HG03103 (cell line): ENCODE measurements around the gene SDHB.
A peak's percentile ranks its signal among the peaks of the same experiment; 100 is the strongest.

Source experiments
- ATAC-seq: cut with Tn5 transposase; IDR thresholded peaks from one replicate; pipeline ENCODE4 v1.9.1; 2021; ENCODE audit warnings: low read depth; ENCODE audit not compliant: unreplicated experiment

Gene SDHB

DNA sequence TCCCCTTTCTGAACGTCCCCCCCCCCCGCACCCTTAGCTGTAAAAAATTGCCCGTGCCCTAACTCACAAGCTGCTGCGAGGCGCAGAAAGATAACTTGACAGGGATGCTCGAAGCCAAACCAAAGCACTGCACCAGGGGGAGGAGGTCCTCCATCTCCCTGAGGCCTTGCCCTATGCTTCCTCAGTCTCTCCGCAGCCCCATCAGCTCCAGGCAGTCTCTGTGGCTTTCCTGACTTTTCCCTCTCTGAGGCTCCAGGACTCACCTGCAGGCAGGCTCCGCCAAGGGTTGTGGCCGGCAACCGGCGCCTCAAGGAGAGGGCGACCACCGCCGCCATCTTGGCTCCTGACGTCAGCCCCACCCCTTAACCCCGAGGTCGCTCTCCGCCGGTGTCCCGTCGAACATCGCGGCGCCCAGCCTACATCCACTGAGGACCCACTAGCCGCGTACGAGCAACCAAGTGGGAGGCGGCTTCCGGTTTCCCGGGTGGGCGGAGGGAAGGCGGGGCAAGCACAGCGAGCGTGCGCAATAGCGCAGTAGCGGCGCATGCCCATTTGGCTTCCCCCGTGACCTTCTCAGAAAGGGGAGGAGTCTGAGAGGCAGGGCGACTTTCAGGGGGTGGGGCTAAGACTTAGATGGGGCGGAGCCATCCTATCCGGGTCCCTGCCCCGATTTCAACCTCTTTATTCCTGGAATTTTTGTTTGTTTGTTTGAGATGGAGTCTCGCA lies at the start of gene SDHB:
TSS of gene SDHB (minus strand) at position 348 of the 726 bp plus-strand sequence. CDS start at position 335, 13 bp downstream.
- peak; percentile 91 for ATAC-seq

DNA sequence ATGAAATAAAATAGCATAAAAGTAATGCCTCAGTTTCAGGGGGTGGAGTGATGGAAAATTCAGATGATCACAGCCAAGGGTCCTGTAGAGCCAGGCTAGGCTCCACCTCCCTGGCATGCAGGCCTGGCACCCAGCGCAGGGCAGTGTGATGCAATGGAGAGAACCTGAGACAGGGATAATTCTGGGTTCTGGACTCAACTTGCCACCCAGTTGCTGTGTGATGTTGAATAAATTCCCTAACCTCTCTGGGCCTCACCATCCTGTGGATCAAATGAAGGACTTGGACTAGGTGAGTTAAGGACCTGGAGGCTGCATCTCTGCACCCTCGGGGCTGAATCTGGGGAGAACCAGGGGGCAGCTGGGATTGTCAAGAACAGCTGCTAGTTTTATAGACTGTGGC lies 48.4 kb upstream of the SDHB start:
- no peak for ATAC-seq

DNA sequence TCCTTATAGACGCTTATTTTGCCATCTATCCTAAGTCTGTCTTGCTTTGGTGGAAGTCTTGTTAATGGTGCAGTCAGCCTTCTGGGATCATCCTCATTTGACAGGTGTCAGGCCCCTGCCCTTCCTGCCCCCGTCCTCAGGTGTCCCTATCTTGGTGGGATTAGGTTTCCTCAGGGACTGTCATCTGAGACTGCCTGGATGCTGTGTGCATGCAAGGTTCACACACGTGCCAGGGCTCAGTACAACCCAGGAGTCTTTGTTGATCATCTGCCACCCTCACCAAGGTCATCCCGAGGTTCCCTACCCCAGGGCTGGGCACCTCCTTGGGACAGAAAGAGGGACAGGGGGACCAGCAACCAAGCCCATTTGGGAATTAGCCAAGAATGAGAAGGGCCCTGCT lies 47.4 kb upstream of the SDHB start:
- ATAC-seq, result no peak

DNA sequence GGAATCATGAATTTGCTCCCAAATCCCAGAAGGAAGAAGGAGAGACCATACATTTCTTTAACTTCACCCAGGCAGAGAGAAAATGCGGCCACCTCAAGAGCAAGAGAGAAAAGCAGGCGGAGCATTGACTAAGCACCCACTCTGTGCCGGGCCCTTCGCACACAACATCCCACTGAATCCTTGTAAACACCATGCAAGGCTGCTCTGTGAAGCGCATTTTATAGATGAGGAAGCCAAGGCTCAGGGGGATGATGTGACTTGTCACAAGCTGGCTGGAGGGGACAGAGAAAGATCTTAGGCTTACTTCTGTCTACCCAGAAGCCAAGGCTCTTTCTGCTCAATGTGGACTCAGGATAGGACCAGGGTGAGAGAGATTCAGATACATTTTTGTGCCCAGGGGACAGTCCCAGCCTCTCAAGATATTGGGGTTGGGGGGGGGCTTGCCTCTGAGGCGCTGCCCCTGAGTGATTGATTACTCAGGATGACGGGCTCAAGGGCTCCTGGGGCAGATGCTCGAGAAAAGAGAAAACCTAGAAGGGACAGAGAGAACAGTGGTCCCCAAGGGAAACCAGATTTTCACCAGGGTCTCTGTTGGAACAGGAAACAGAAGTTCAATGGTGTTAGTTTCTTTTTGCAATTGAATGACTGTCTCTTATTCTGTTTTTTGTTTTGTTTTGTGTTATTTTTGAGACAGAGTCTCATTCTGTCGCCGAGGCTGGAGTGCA lies 45.9 kb upstream of the SDHB start:
- no peak for ATAC-seq

DNA sequence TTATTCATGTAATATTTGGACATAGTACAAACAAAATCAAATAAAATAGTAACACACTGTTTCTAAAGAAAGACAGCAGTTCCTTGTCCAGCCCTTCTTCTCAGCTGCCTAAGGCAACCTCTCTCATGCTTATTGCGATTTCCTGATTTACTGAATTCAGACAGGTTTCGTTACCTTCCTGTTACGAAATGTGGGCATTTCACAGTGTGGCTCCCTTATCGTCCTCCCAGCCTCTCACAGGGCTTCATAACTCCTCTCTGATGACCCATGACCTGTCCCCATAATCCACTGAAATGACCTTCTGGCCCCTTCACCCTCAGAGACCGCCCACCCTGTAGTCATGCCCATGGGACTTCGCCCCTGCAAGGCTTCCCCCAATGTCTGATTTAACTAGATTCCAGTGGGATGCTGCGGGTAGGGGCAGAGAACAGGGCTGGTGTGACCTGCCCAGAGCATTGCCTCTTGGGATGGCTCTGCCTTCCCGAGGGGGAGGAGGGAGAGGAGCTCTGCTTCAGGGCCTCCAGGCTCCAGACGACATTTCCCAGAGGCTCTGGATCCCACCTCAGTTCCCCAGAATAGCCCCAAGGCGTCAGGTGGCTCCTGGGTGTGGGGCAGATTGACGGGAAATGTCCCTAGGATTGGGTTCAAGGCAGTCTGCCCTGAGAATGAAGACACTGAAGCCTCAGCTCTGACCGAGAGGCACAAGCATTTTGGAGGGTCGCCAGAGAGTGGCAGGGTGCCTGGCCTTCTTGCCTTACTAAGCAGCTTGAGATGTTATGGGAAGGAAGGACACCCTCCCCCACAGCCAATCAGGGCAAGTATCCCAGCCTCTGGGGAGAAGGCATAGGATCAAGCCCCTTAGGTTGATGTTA lies 44.9 kb upstream of the SDHB start:
- ATAC-seq, result no peak

DNA sequence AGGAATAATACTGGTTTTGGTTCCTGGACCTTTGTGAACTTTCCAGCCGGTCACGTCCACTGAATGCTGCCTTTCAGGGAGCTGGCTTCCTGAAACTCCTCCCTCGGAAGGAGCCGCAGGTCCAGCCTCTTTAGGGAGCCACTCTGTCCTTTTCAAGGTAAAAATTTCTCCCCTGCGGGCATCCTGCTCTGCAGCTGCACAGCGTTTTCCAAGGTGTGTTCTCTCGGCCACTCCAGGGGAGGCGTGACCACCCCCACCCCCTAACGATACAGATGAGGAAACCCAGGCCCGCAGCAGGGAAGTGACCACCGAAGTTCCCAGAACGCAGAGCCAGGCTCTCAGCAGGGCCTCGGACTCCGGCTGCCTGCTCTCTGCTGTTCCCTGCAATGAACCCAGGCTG lies 44.0 kb upstream of the SDHB start:
- ATAC-seq, result no peak

DNA sequence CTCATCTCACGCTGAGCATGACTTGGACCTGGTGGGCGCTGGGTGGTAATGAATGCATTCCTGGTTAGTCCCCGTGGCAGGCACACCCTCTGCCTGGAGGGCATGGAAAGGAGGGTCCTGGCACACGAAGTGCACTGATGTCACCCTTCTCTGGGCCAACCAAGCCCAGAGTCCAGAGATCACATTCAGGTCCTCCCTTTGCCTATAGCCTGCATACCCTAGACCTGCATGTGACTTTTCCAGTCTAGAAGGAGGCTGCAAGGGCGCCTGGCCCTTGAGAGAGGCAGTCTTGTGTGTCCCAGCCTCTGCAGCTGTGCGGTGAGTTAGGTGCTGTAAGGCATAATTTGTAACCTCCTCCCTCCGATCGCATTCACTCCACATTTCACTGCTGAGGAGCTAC lies 43.3 kb upstream of the SDHB start:
- ATAC-seq, result no peak

DNA sequence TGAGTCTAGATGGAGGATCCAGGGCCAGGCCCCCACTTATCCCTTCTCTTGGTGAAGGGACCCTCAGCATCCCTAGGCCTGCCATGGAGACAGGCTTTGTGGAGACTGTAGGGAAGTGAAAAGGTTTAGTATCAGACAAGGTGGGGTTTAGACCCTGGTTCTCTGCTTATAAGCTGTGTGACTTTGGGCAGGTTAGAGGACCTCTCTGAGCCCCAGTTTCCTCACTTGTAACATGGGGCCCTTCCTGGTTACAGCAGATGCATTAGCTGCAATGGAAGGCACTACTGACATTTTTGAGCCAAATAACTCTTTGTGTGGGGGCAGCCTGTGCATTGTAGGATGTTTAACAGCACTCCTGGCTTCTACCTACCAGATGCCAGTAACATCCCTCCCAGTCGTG lies 42.8 kb upstream of the SDHB start:
- no peak for ATAC-seq

DNA sequence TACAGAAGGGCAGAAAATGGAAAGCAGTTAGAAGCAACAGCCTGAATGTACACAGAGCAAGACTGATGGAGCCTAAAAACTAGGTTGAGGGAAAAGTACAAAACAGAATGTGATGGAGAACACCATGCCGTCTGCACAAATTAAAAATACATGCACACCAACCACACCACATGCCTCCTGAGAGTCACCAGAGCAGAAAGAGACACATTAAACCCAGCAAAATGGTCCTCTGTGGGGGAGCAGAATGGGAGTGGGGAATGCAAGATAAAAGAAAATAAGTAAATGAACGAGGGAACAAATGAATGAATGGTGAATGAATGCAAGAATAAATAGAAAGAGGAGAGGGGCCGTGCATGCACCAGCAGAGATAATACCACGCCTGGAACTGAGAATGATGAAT lies 41.3 kb upstream of the SDHB start:
- no peak for ATAC-seq

DNA sequence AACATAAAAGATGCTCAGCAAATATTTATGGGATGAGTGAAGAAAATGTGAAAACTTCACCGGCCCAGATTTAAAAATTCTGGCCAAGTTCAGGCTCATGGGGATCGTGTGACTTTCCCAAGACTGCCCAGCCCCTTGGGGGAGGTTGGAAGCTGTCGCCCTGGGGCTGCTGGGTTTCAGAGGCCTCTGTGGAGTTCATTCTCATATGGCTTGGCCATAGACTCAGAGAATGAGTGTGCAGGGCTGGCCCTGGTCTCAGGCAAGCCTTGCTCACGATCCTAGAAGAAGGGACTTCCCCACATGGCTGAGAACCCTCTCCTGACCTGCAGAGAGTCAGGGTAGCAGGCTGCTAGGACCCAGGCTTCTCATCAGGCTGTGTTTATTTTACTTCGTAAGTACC lies 40.8 kb upstream of the SDHB start:
- no peak for ATAC-seq

DNA sequence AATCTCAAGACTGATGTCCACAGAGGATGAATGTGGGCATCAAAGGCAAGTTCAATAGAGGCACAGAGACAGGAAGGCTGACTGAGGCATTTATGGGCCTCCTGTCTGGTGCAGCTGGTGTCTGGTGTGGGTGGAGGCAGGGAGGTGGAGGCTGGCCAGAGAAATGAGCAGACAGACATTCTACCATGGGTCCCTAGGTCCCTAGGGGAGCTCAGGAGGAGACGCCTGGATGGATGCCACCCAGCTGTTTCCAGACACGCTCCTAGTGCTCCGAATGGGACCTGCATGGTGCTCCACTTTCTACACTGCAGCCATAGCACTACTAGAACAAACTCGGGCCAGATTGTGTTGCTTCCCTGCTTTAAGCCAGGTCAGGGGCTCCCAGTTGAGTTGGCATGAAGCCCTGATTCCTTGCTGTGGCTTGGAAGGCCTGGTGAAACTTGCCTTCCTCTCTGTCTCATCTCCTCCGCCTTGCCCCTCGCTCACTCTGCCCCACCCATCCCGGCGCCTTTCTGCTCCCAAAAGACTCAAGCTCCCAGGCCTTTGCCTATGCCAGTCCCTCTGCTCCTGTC lies 40.1 kb upstream of the SDHB start:
- no peak for ATAC-seq

DNA sequence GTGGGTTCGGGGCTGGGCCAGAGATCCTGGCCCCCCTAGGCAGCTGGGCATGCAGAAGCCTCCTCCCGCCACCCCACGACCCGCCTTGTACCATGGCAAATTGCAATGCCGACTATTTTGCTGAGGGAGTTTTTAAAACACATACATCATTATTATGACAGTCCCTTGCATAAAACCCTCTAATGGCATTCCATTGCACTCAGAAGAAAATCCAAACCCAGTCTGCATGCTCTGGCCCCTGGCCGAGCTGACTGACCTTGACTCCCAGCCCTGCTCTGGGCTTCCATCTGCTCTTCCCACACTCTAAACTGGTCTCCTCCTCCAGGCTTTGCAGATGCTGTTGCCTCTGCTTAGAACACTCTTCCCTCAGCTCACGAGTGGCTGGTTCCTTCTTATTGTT lies 37.4 kb upstream of the SDHB start:
- no peak for ATAC-seq

DNA sequence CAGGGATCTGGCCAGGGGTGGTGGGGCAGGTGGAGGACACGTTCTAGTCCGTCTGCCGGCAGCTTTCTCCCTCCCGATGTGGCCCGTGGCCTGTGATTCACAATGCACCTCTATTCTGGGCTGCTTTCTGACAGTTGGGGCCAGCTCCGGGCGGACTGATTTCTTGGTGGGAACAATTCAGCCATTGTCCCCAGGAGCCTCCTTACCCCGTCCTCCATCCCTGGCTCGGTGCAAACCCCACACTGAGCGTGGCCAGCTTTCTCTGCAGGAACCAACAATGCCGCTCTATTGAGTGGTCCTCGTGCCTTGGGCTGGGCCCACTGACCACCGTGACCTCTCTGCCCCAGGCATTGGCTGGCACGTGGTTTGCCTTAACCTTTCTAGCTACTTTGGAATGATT lies 35.7 kb upstream of the SDHB start:
- ATAC-seq, result no peak

DNA sequence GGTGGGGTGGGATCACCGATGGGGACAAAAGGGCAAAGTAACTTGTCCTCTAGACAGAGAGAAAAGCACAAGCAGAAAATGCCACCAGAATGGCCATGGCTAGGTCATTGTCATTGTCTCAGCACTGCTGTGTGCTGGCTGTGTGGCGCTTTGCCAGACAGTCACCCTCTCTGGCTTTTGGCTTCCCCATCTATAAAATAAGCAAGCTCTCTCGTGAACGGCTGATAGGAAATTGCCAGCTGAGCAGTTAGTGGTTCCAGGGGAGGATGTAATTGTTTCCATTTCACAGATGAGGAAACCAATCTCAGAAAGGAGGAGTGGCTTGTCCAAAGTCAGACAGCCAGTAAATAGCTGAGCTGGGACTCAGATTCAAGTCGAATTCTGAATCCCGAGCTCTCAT lies 32.9 kb upstream of the SDHB start:
- no peak for ATAC-seq

DNA sequence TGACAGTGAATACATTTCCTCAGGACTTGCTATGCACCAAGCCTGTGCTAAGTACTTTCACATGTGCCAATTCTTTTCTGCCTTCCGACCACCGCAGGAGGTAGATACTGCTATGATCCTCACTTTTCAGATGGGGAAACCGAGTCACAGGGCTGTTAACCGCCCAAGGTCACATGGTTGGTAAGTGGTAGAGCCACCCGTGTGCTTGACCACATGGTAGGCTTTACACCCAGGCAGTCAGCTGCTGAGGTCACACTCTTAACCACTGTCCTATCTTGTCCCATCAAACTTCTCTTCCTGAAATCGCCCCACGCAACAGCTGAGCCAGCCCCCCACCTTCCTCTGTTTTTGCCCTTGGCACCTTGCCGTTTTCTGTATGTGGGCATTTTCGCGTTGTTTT lies 31.0 kb upstream of the SDHB start:
- ATAC-seq, result no peak

DNA sequence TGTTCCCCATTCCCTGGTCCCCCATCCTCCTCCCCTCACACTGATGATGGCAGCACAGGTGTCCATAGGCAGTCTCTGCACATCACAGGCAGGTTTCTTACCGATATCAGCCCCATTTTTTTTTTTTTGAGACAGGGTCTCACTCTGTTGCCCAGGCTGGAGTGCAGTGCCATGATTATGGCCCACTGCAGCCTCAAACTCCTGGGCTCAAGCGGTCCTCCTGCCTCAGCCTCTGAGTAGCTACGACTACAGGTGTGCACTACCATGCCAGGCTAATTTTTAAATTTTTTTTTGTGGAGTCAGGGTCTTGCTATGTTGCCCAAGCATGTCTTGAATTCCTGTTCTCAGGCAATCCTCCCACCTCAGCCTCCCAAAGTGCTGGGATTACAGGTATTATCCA lies 28.9 kb upstream of the SDHB start:
- ATAC-seq, result no peak

DNA sequence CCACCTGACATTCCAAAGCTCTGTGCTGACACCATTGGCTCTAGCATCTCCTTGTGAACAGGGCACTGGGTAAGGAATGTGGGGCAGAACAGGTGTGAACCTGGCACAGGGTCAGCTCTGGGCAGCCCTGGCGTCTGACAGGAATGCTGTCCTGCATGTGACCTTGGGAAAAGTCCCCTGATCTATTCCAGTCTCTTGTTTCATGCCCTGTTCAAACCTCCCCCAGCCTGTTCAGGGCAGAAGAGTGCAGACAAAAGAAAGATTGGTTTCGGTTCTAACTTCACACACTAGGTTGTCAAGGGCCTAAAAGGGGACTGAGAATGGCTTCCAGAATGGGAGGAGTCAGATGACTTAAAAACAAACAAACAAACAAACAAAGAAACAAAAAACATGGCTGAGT lies 27.6 kb upstream of the SDHB start:
- ATAC-seq, result no peak

DNA sequence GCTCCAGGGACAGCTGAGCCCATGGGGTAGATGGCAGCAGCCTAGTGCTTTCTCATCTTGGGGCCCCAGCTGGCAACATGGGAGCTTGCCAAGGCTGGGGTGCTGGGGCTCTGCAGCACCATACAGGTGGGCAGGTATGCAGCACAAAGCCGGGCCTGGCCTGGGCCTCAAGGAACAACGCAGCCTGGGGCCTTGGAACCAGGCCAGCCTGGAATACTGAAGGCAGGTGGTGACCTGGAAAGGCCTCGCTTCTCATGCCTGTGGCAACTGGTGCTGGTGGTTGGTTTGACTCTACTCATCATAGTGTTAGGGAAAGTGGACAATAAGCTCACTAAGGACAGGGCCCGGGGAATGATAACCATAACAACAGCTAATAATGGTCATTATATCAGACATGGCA lies 27.0 kb upstream of the SDHB start:
- ATAC-seq, result no peak

DNA sequence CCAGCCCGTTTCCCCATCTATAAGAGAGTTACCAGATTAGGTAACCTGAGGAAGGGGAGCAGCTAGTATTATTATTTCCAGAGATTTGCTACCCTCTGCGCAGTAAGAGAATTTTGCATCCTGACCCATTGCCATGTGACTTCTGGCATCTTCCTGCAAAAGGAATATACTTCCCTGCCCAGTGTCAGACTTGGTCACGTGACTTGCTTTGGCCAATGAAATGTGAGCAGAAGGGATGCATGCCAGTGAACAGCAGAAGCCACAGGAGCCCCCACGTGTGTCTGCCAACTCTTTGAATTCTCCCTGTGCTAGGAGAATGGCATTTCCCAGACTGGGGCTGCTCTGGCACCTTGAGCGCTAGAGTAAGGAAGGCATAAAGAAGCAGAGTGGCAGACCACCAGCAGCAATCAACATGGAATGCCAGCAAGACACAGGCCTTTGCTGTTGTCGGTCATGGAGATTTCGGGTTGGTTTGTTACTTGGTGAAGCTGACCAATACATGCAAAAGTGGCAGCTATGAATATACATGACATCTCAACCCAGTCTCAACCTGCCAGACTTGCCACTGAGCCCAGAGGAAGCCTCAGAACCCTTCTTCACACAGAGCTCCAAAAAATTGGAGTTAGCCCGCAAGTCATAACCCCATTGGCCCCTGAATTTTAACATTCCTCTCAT lies 26.4 kb upstream of the SDHB start:
- no peak for ATAC-seq

DNA sequence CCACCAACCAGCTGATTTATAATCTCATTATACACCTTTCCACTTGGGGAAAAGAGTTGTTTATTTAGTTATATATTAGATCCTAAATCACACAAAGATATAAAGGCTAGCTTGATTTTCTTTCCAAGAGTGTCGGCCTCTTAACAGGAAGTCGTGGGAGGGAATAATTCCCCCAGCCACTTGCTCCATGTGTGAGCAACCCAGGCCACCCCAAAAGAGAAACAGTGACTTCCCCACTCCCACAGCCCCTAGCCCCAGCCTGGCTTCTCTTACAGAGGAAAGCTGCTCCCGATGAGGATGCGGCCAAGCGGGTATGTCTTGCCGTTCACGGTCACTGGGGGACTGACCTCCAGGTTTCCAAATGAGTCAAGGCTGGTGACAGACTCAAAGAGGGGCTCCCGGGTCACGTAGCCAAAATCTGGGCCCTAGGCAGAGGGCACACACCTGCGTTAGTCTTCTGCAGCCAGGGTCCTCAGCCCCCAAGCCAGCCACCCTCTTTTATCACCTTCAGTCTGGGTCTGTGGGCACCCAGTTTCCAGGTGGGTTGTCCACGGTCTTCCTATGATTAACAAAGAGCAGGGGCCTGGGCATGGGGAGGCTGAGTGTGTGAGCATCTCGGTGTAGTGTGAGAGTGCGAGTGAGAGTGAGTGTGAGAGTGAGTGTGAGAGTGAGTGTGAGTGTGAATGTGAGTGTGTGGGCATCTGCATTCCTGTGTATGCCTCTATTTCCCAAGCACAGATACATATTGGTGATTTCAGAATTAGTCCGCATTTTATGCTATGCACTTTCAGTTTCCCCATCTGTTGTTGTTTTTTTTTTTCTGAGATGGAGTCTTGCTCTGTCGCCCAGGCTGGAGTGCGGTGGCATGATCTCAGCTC lies 25.4 kb upstream of the SDHB start:
- no peak for ATAC-seq
